Activated naive CD4-positive, alpha-beta T cell treated with anti-CD3 and anti-CD28 coated beads, Interleukin-2, amount 50 U/mL, for 16 hours (primary cell): Measurements from ENCODE around the gene MDH2.
"Not testable (repeated sequence)": the region's sequence is repeated elsewhere in the genome, so short reads cannot be mapped to it uniquely, and the experiment has no call there.

Experiments used
- DNase-seq: peaks from one replicate; pipeline ENCODE4 v3.0.0-alpha.2; 2020

The MDH2 gene

GRCh38 chr7:76049295-76049694 lies 1.4 kb downstream of the MDH2 start:
- DNase-seq, result no peak

- DNase-seq, result no peak
These were observed 2.6 kb downstream of the MDH2 start for GRCh38 chr7:76050545-76050944.

- DNase-seq, result no peak
These were observed 3.9 kb downstream of the MDH2 start for GRCh38 chr7:76051840-76052239.

- DNase-seq, result not testable (repeated sequence)
These were observed 4.8 kb downstream of the MDH2 start for GRCh38 chr7:76052681-76053080.

- no peak for DNase-seq
These were observed 5.6 kb downstream of the MDH2 start for GRCh38 chr7:76053461-76053860.

- no peak for DNase-seq
These were observed 6.5 kb downstream of the MDH2 start for GRCh38 chr7:76054123-76055120.

- DNase-seq, result no peak
These were observed 8.3 kb downstream of the MDH2 start for GRCh38 chr7:76056241-76056640.

GRCh38 chr7:76057103-76057812 lies 9.4 kb downstream of the MDH2 start:
- DNase-seq, result no peak

- no peak for DNase-seq
These were observed 9.9 kb downstream of the MDH2 start for GRCh38 chr7:76057813-76058145.

- not testable (repeated sequence) for DNase-seq
These were observed 10.8 kb downstream of the MDH2 start for GRCh38 chr7:76058745-76059144.

GRCh38 chr7:76060842-76061241 lies 12.9 kb downstream of the MDH2 start:
- DNase-seq, result no peak

GRCh38 chr7:76062254-76062653 lies 14.3 kb downstream of the MDH2 start:
- no peak for DNase-seq

GRCh38 chr7:76063114-76063513 lies 15.2 kb downstream of the MDH2 start:
- DNase-seq, result no peak

- no peak for DNase-seq
These were observed 15.6 kb downstream of the MDH2 start for GRCh38 chr7:76063525-76063924.

GRCh38 chr7:76064208-76064970 lies 16.5 kb downstream of the MDH2 start:
- DNase-seq, result no peak

- no peak for DNase-seq
These were observed 17.2 kb downstream of the MDH2 start for GRCh38 chr7:76065016-76065612.

GRCh38 chr7:76066716-76067503 lies 19.0 kb downstream of the MDH2 start:
- no peak for DNase-seq

GRCh38 chr7:76069238-76069638 lies 21.3 kb downstream of the MDH2 start:
- no peak for DNase-seq

GRCh38 chr7:76071316-76072242 lies 23.7 kb downstream of the MDH2 start:
- no peak for DNase-seq

GRCh38 chr7:76072243-76073148 lies 24.6 kb downstream of the MDH2 start:
- no peak for DNase-seq
